Spinal cord (tissue), 10 donors: Measurements from ENCODE around the gene ENDOD1. TPM values are rescaled to one million over a fixed set of nuclear protein-coding genes. Genes with fewer than 3 reads are reported as not detected.

Experiments used
- DNase-seq, 6 donors: peaks; one replicate each; pipeline versions ENCODE4 v3.0.0 to v3.0.0-alpha.2; 2013 to 2015; ENCODE audit warnings: low spot score in 6 of 6, low read depth in 4 of 6
- H3K27ac ChIP-seq: one replicate; pipeline ENCODE4 v1.5.1; 2013; ENCODE audit warnings: low read depth, low read length, control low read depth
- H3K27me3 ChIP-seq: one replicate; pipeline ENCODE4 v1.6.1; 2013; ENCODE audit warnings: low read length; ENCODE audit not compliant: control insufficient read depth, insufficient read depth
- H3K36me3 ChIP-seq: one replicate; pipeline ENCODE4 v1.6.1; 2013; ENCODE audit warnings: low read length; ENCODE audit not compliant: control insufficient read depth, insufficient read depth
- H3K4me1 ChIP-seq: one replicate; pipeline ENCODE4 v1.6.1; 2013; ENCODE audit warnings: low read length; ENCODE audit not compliant: control insufficient read depth, insufficient read depth
- H3K4me3 ChIP-seq: one replicate; pipeline ENCODE4 v1.5.1; 2013; ENCODE audit warnings: low read depth, low read length, control low read depth
- H3K9me3 ChIP-seq: one replicate; pipeline ENCODE4 v1.6.1; 2013; ENCODE audit warnings: low read length; ENCODE audit not compliant: control insufficient read depth, insufficient read depth
- WGBS: methylation state at CpG from one replicate; pipeline ENCODE4 v1.1.5; 2013; ENCODE audit warnings: missing lambda C conversion rate; ENCODE audit not compliant: insufficient coverage; 5-methylcytosine and 5-hydroxymethylcytosine counted together
- polyA plus RNA-seq, 2 donors: library from polyadenylated mRNA; unstranded; fragments of 120-200 nt; gene quantifications; one replicate each; pipeline ENCODE4 v1.2.1, GENCODE V29; 2013; ENCODE audit not compliant: insufficient read length in 2 of 2
- total RNA-seq, 2 donors: library from RNA; depleted of rRNA in 1 of 2; stranded (reverse); fragments of 120-200 nt in 1 of 2; fragments of >200 nt in 1 of 2; gene quantifications; one replicate each; pipeline versions ENCODE4 v1.2.3 to v1.2.4, GENCODE V29; 2013 to 2014
- donor health status: healthy.

Gene ENDOD1
- total and polyA plus RNA-seq, 4 donors = 41.2 to 109 (median 50.7) TPM

GRCh38 chr11:95111923-95112540 is 22.4 kb downstream of the ENDOD1 start:
- Histone ChIP-seq H3K27me3 (no peaks in the 10 kb centered on the region), H3K27ac (no peak overlapping the region), H3K4me3 (no peak overlapping the region), H3K36me3 (peaks cover 5% of the 10 kb centered on the region), H3K4me1 (peaks cover 23% of the 10 kb centered on the region), H3K9me3 (peaks cover 1% of the 10 kb centered on the region)
- DNase-seq = no peak
- 90% methylated on average over 2 of the region's 3 CpGs for WGBS

GRCh38 chr11:95115597-95115996 is 26.0 kb downstream of the ENDOD1 start:
- Histone ChIP-seq H3K36me3 (no peaks in the 10 kb centered on the region), H3K9me3 (peaks cover 1% of the 10 kb centered on the region), H3K27ac (no peak overlapping the region), H3K27me3 (no peaks in the 10 kb centered on the region), H3K4me1 (no peaks in the 10 kb centered on the region), H3K4me3 (no peak overlapping the region)
- DNase-seq = no peak
- WGBS = no CpG with 5 or more reads among the region's 1 CpG

- no peaks in the 10 kb centered on the region for H3K4me1 ChIP-seq
- H3K27ac ChIP-seq = no peak overlapping the region
- no peaks in the 10 kb centered on the region for H3K27me3 ChIP-seq
- DNase-seq = no peak
- peaks cover 1% of the 10 kb centered on the region for H3K9me3 ChIP-seq
- no peaks in the 10 kb centered on the region for H3K36me3 ChIP-seq
- H3K4me3 ChIP-seq = no peak overlapping the region
- WGBS = 83% methylated on average over 2 of the region's 2 CpGs
These were observed 29.9 kb downstream of the ENDOD1 start for GRCh38 chr11:95119361-95120060.

- no peaks in the 10 kb centered on the region for H3K36me3 ChIP-seq
- no peaks in the 10 kb centered on the region for H3K27me3 ChIP-seq
- H3K27ac ChIP-seq = no peak overlapping the region
- no CpG with 5 or more reads among the region's 1 CpG for whole genome bisulfite sequencing
- no peaks in the 10 kb centered on the region for H3K4me1 ChIP-seq
- H3K4me3 ChIP-seq = no peak overlapping the region
- peak in 1 of 6 donors; percentile 58 for DNase-seq
- no peaks in the 10 kb centered on the region for H3K9me3 ChIP-seq
These were observed 32.1 kb downstream of the ENDOD1 start for GRCh38 chr11:95121698-95122097.

GRCh38 chr11:95123556-95123955 is 33.9 kb downstream of the ENDOD1 start:
- H3K4me1 ChIP-seq = no peaks in the 10 kb centered on the region
- H3K9me3 ChIP-seq = no peaks in the 10 kb centered on the region
- H3K27me3 ChIP-seq = no peaks in the 10 kb centered on the region
- WGBS = no CpG with 5 or more reads among the region's 3 CpGs
- H3K36me3 ChIP-seq = peaks cover 3% of the 10 kb centered on the region
- no peak for DNase-seq
- H3K4me3 ChIP-seq = no peak overlapping the region
- H3K27ac ChIP-seq = no peak overlapping the region

GRCh38 chr11:95128602-95129001 is 39.0 kb downstream of the ENDOD1 start:
- DNase-seq = no peak
- Histone ChIP-seq H3K9me3 (no peaks in the 10 kb centered on the region), H3K27ac (no peak overlapping the region), H3K36me3 (peaks cover 4% of the 10 kb centered on the region), H3K27me3 (no peaks in the 10 kb centered on the region), H3K4me3 (no peak overlapping the region), H3K4me1 (no peaks in the 10 kb centered on the region)
- no CpG with 5 or more reads among the region's 3 CpGs for WGBS

GRCh38 chr11:95132956-95133355 is 43.3 kb downstream of the ENDOD1 start:
- H3K36me3 ChIP-seq = peaks cover 4% of the 10 kb centered on the region
- H3K27me3 ChIP-seq = no peaks in the 10 kb centered on the region
- DNase-seq = no peak
- WGBS = no CpG with 5 or more reads among the region's 2 CpGs
- H3K27ac ChIP-seq = no peak overlapping the region
- peaks cover 3% of the 10 kb centered on the region for H3K4me1 ChIP-seq
- H3K4me3 ChIP-seq = no peak overlapping the region
- H3K9me3 ChIP-seq = no peaks in the 10 kb centered on the region

- H3K27ac ChIP-seq = no peak overlapping the region
- H3K9me3 ChIP-seq = no peaks in the 10 kb centered on the region
- peaks cover 3% of the 10 kb centered on the region for H3K4me1 ChIP-seq
- 70% methylated on average over 4 of the region's 5 CpGs for WGBS
- H3K27me3 ChIP-seq = no peaks in the 10 kb centered on the region
- H3K36me3 ChIP-seq = no peaks in the 10 kb centered on the region
- no peak overlapping the region for H3K4me3 ChIP-seq
- DNase-seq = no peak
These were observed 44.8 kb downstream of the ENDOD1 start for GRCh38 chr11:95134491-95134890.

GRCh38 chr11:95135155-95135554 is 45.5 kb downstream of the ENDOD1 start:
- no peaks in the 10 kb centered on the region for H3K9me3 ChIP-seq
- H3K4me3 ChIP-seq = no peak overlapping the region
- no peaks in the 10 kb centered on the region for H3K36me3 ChIP-seq
- peaks cover 3% of the 10 kb centered on the region for H3K4me1 ChIP-seq
- DNase-seq = no peak
- H3K27me3 ChIP-seq = no peaks in the 10 kb centered on the region
- no CpG with 5 or more reads among the region's 6 CpGs for WGBS
- no peak overlapping the region for H3K27ac ChIP-seq

- Histone ChIP-seq H3K4me3 (no peak overlapping the region), H3K9me3 (no peaks in the 10 kb centered on the region), H3K27ac (no peak overlapping the region), H3K27me3 (no peaks in the 10 kb centered on the region), H3K36me3 (no peaks in the 10 kb centered on the region), H3K4me1 (peaks cover 3% of the 10 kb centered on the region)
- no peak for DNase-seq
- 100% methylated on average over 1 of the region's 2 CpGs for WGBS
These were observed 46.2 kb downstream of the ENDOD1 start for GRCh38 chr11:95135880-95136279.
